ENCODE data around the gene IL5RA. TPM values are rescaled to one million over a fixed set of nuclear protein-coding genes. Genes with fewer than 3 reads are reported as not detected.

The IL5RA gene
- total RNA-seq, 1 experiment from 2014 or later = not detected

GRCh38 chr3:3066378-3066777 is 43.8 kb downstream of the IL5RA start:
- DNase-seq (ENCODE audit: low spot score) = no peak

- peak; percentile 21 for DNase-seq (ENCODE audit: low spot score)
Measured at GRCh38 chr3:3065876-3066275, 44.3 kb downstream of the IL5RA start.

- DNase-seq (ENCODE audit: low spot score) = no peak
Measured at GRCh38 chr3:3064297-3064696, 45.9 kb downstream of the IL5RA start.

GRCh38 chr3:3059645-3060044 is 50.5 kb downstream of the IL5RA start:
- DNase-seq (ENCODE audit: low spot score) = no peak

- DNase-seq (ENCODE audit: low spot score) = no peak
Measured at GRCh38 chr3:3053974-3054373, 56.2 kb downstream of the IL5RA start.

GRCh38 chr3:3038201-3038991 is 71.8 kb downstream of the IL5RA start:
- DNase-seq (ENCODE audit: low spot score) = no peak

- DNase-seq (ENCODE audit: low spot score) = no peak
Measured at GRCh38 chr3:3037156-3037555, 73.0 kb downstream of the IL5RA start.

- no peak for DNase-seq (ENCODE audit: low spot score)
Measured at GRCh38 chr3:3031326-3031725, 78.8 kb downstream of the IL5RA start.

GRCh38 chr3:3027976-3028567 is 82.1 kb downstream of the IL5RA start:
- no peak for DNase-seq (ENCODE audit: low spot score)

GRCh38 chr3:3023111-3023745 is 86.9 kb downstream of the IL5RA start:
- DNase-seq (ENCODE audit: low spot score) = no peak

- no peak for DNase-seq (ENCODE audit: low spot score)
Measured at GRCh38 chr3:3020209-3020608, 90.0 kb downstream of the IL5RA start.

Small RNA genes lying within 50 kb of the gene (small RNA-seq; reads per million reads assigned to genes)
- gene RF00416 = not detected

Other genes starting within 250 kb of the IL5RA start
- gene TRNT1, start 16.6 kb upstream of the IL5RA start, total RNA-seq (2014; rRNA removed; shearing (Covaris generic)) = 24.6 and 31.1 TPM in 2 replicates
- gene CRBN, start 69.3 kb upstream of the IL5RA start, total RNA-seq (2014; rRNA removed; shearing (Covaris generic)) = 6.4 and 8.4 TPM in 2 replicates

All from HT-29 (cell line).